GM23338 (cell line): Measurements from ENCODE around the gene EEF2. TPM values are rescaled to one million over a fixed set of nuclear protein-coding genes. Genes with fewer than 3 reads are reported as not detected.

ENCODE experiments used
- ETS1 ChIP-seq: IDR thresholded peaks from 2 replicates; pipeline ENCODE4 v1.6.1; 2016; ENCODE audit warnings: antibody characterized with exemption
- EZH2phosphoT487 ChIP-seq: fragments of 200-600 bp; sonication (generic); IDR thresholded peaks from one replicate; pipeline ENCODE4 v1.8.1; 2018; ENCODE audit warnings: antibody characterized with exemption; ENCODE audit not compliant: unreplicated experiment
- NANOG ChIP-seq: IDR thresholded peaks from 2 replicates; pipeline ENCODE4 v1.6.1; 2016; ENCODE audit warnings: antibody characterized with exemption, borderline replicate concordance
- POLR2AphosphoS5 ChIP-seq: IDR thresholded peaks from 2 replicates; pipeline ENCODE4 v1.6.1; 2016; ENCODE audit warnings: antibody characterized with exemption, low read depth
- REST ChIP-seq: IDR thresholded peaks from one replicate; pipeline ENCODE4 v1.6.1; 2018; ENCODE audit warnings: antibody characterized with exemption; ENCODE audit not compliant: unreplicated experiment
- ZNF114 ChIP-seq: fragments of 250-450 bp; sonication (Bioruptor Pico); IDR thresholded peaks from 2 replicates; pipeline ENCODE4 v1.5.0; 2020; ENCODE audit warnings: mild to moderate bottlenecking, moderate library complexity
- ZNF462 ChIP-seq: fragments of 250-450 bp; sonication (Bioruptor Pico); IDR thresholded peaks from 2 replicates; pipeline ENCODE4 v1.5.0; 2020; ENCODE audit warnings: mild to moderate bottlenecking, moderate library complexity
- polyA plus RNA-seq: library from polyadenylated mRNA; unstranded; fragments of >200 nt; fragmentation: Nextera tagmentation; extraction: Ambion mirVana; gene quantifications from 2 replicates; pipeline ENCODE4 v1.2.1, GENCODE V29; 2016
- total RNA-seq: library from RNA; depleted of rRNA; stranded (reverse); fragments of >200 nt; shearing (Covaris generic); gene quantifications from 2 replicates; pipeline ENCODE4 v1.2.3, GENCODE V29; 2014

EEF2 gene
- total and polyA plus RNA-seq, 2 experiments from 2014 or later: 772 to 2,987 TPM

- TF ChIP-seq ZNF462 (CRISPR knock-in tag): no peak
- TF ChIP-seq ETS1: no peak
- TF ChIP-seq POLR2AphosphoS5: no peak
- no peak for TF ChIP-seq EZH2phosphoT487
- no peak for TF ChIP-seq NANOG
- no peak for TF ChIP-seq REST
- no peak for TF ChIP-seq ZNF114 (CRISPR knock-in tag)
Observed at GRCh38 chr19:4018775-4019504, 33.7 kb upstream of the EEF2 start (continued).
